Activated B cell treated with CpG ODN at 0.5 μM for 24 hours (primary cell): ENCODE data around the gene FALEC. TPM values are rescaled to one million over a fixed set of nuclear protein-coding genes. Genes with fewer than 3 reads are reported as not detected.

Source experiments
- ATAC-seq: fragments of 200-7000 bp; cut with Tn5 transposase; one replicate; pipeline ENCODE4 v1.10.0; 2021; ENCODE audit warnings: low read depth, mild to moderate bottlenecking, moderate library complexity
- CTCF ChIA-PET: fragments of 350-600 bp; sonication (Branson Sonifier 250); formaldehyde crosslinking; loops from one replicate; lab custom pipeline; 2021; ENCODE audit warnings: antibody characterized with exemption; lab: Charles Lee
- POLR2A ChIA-PET: fragments of 350-600 bp; sonication (Branson Sonifier 250); formaldehyde crosslinking; loops from one replicate; lab custom pipeline; 2021; ENCODE audit warnings: antibody characterized with exemption; lab: Charles Lee
- DNase-seq: peaks from one replicate; pipeline ENCODE4 v3.0.0; 2022
- H3K27ac Mint-ChIP-seq: one replicate; pipeline ENCODE4 v1.8.0; 2020; ENCODE audit warnings: mixed read lengths
- H3K27me3 Mint-ChIP-seq: one replicate; pipeline ENCODE4 v1.8.0; 2021; ENCODE audit warnings: mixed read lengths
- H3K36me3 Mint-ChIP-seq: one replicate; pipeline ENCODE4 v1.8.0; 2021; ENCODE audit warnings: low read depth, mixed read lengths
- H3K4me1 Mint-ChIP-seq: one replicate; pipeline ENCODE4 v1.8.0; 2021; ENCODE audit warnings: mixed read lengths
- H3K4me3 Mint-ChIP-seq: one replicate; pipeline ENCODE4 v1.8.0; 2020; ENCODE audit warnings: mild to moderate bottlenecking, mixed read lengths
- H3K9me3 Mint-ChIP-seq: one replicate; pipeline ENCODE4 v1.8.0; 2020; ENCODE audit warnings: mixed read lengths
- intact Hi-C: fragments of 100-400 bp; cut with micrococcal nuclease; formaldehyde crosslinking; loops from one replicate; pipeline ENCODE4 v1.15.1; 2024
- total RNA-seq: library from RNA; stranded (reverse); gene quantifications from 2 replicates; pipeline ENCODE4 v1.2.3, GENCODE V29; 2022
- TF ChIP-seq, protein P1 (sequence below): fragments of 200-600 bp; IDR thresholded peaks from one replicate; pipeline ENCODE4 v1.8.0; 2022; ENCODE audit warnings: antibody characterized with exemption, mild to moderate bottlenecking

The FALEC gene
- total RNA-seq, 1 donor from 2014 or later = 1.1 TPM

DNA sequence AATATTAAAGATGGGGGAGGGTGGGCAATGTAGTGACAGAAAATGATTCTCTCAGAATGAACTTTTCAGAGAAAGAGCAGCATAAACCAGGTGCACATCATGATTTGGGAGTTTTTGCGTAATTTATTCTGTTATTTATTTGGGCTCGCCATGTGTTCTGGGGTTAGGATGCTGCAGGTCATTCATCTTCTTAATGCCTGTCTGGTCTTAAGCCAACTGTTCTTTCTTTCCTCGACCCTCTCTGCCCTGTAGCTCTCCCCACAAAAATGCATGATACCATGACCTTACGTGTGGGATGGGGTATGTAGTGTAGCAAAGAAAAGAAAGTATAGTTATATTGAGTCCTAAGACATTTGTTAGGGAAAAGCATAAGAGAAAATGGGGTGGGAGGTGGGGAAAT lies 40.7 kb upstream of the FALEC start:
- intact Hi-C loops = no loop called here
- CTCF ChIA-PET = no interaction called here
- no peaks in the 10 kb centered on the region for H3K4me1 Mint-ChIP-seq
- no peaks in the 10 kb centered on the region for H3K27me3 Mint-ChIP-seq
- H3K36me3 Mint-ChIP-seq = peaks cover 38% of the 10 kb centered on the region
- ATAC-seq (no peak), DNase-seq (no peak)
- POLR2A ChIA-PET = interaction anchor here (0.6 kb wide), 1 partner anchor 506 kb away, joined by 8 read pairs; no protein-coding TSS in a partner anchor
- TF ChIP-seq, protein P1, sequence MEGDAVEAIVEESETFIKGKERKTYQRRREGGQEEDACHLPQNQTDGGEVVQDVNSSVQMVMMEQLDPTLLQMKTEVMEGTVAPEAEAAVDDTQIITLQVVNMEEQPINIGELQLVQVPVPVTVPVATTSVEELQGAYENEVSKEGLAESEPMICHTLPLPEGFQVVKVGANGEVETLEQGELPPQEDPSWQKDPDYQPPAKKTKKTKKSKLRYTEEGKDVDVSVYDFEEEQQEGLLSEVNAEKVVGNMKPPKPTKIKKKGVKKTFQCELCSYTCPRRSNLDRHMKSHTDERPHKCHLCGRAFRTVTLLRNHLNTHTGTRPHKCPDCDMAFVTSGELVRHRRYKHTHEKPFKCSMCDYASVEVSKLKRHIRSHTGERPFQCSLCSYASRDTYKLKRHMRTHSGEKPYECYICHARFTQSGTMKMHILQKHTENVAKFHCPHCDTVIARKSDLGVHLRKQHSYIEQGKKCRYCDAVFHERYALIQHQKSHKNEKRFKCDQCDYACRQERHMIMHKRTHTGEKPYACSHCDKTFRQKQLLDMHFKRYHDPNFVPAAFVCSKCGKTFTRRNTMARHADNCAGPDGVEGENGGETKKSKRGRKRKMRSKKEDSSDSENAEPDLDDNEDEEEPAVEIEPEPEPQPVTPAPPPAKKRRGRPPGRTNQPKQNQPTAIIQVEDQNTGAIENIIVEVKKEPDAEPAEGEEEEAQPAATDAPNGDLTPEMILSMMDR = no peak
- H3K27ac Mint-ChIP-seq = no peak overlapping the region
- no peaks in the 10 kb centered on the region for H3K9me3 Mint-ChIP-seq
- no peak overlapping the region for H3K4me3 Mint-ChIP-seq

DNA sequence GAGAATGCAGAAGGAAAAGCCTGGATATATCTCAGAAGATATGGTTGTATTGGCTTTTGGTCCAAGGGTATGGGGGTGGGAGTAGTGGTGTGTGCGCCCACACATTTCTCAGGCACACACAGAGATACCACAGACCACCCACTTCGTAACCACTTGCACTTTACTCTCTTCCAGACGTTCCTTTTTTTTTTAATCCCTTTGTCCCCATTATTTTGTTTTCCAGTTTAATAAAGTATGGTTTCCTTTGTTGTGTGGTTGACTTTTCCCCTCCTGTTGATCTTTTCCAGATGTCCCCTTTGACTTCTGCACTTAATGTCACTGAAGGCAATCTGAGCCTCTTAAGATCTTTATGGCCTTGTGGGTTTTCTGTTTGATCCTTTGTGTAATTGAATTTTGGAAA lies 38.8 kb upstream of the FALEC start:
- ChIA-PET POLR2A (no interaction called here), CTCF (no interaction called here)
- H3K27me3 Mint-ChIP-seq = no peaks in the 10 kb centered on the region
- ATAC-seq (no peak), DNase-seq (no peak)
- H3K27ac Mint-ChIP-seq = no peak overlapping the region
- H3K4me3 Mint-ChIP-seq = no peak overlapping the region
- no peaks in the 10 kb centered on the region for H3K9me3 Mint-ChIP-seq
- TF ChIP-seq, protein P1 = no peak
- H3K36me3 Mint-ChIP-seq = peaks cover 20% of the 10 kb centered on the region
- intact Hi-C loops = no loop called here
- no peaks in the 10 kb centered on the region for H3K4me1 Mint-ChIP-seq

DNA sequence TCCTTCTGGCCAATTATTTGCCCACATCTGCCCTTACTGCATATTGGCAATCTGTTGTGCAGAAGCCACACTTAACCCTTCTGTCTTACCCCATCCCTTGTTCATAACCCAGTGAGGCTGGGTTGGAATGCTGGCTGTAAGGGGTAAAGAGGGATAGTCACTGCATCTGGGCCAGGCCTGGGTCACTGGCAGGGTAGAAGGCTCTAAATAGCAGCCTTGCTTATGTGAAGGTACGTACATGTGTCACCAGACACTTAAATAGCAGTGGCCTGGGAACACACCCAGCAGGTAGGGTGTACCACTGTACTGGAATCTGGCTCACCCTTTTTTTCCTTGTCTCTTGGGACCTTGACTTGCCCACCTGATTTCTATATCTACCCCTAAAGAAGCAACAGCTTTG lies 38.2 kb upstream of the FALEC start:
- no peak for DNase-seq
- ATAC-seq = no peak
- POLR2A ChIA-PET = interaction anchor here (0.7 kb wide), 1 partner anchor 10 kb away, joined by 3 read pairs; no protein-coding TSS in a partner anchor
- Mint-ChIP-seq H3K36me3 (peaks cover 14% of the 10 kb centered on the region), H3K27ac (no peak overlapping the region), H3K27me3 (no peaks in the 10 kb centered on the region), H3K4me3 (no peak overlapping the region), H3K9me3 (no peaks in the 10 kb centered on the region), H3K4me1 (no peaks in the 10 kb centered on the region)
- CTCF ChIA-PET = interaction anchor here (0.6 kb wide), 1 partner anchor 14 kb away, joined by 3 read pairs; no protein-coding TSS in a partner anchor
- TF ChIP-seq, protein P1 = no peak
- intact Hi-C loops = no loop called here

DNA sequence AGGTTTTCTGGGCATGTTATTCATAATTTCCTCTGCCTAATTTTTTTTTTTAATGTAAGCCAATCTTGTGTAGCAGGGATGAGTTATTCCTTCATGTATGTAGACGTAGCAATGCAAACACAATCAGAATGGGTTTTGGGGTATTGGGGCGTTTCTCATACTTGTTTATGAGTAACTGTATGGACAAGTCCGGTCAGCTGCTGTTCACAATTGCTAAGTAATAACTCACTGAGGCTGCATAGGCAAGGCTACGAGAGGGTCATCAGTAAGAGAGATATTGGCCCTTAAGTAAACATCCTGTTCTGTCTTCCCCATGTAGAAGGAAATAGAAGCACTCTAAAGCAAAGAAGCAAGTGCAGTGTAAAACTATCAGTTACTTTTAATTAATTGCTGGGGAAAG lies 37.8 kb upstream of the FALEC start:
- peak overlapping the region; percentile 26 for H3K27ac Mint-ChIP-seq
- CTCF ChIA-PET = interaction anchor here (0.6 kb wide), 1 partner anchor 14 kb away, joined by 3 read pairs; no protein-coding TSS in a partner anchor
- no peaks in the 10 kb centered on the region for H3K4me1 Mint-ChIP-seq
- peaks cover 10% of the 10 kb centered on the region for H3K36me3 Mint-ChIP-seq
- no peaks in the 10 kb centered on the region for H3K27me3 Mint-ChIP-seq
- TF ChIP-seq, protein P1 = no peak
- no peak for DNase-seq
- intact Hi-C loops = no loop called here
- ATAC-seq = no peak
- H3K4me3 Mint-ChIP-seq = no peak overlapping the region
- POLR2A ChIA-PET = interaction anchor here (0.7 kb wide), 1 partner anchor 10 kb away, joined by 3 read pairs; no protein-coding TSS in a partner anchor
- H3K9me3 Mint-ChIP-seq = no peaks in the 10 kb centered on the region

DNA sequence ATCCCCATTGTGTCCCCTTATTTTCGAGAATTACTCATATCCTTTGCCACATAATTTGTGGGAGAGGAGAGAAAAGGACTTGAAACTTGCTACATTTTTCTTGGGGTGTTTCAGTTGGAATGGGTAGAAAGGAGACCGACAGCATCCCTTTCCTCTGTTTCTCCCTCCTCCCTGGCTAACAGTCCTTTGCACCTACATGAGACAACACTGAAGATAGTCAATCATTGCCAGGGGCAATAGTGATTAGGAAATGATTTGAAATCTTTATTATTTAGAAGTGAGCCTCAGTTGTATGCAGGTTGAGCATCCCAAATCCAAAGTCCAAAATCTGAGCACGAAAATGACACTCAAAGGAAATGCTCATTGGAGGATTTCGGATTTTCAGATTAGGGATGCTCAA lies 36.2 kb upstream of the FALEC start:
- ATAC-seq (no peak), DNase-seq (no peak)
- TF ChIP-seq, protein P1 = no peak
- Mint-ChIP-seq H3K27me3 (no peaks in the 10 kb centered on the region), H3K4me1 (no peaks in the 10 kb centered on the region), H3K27ac (no peak overlapping the region), H3K4me3 (no peak overlapping the region), H3K9me3 (no peaks in the 10 kb centered on the region), H3K36me3 (no peaks in the 10 kb centered on the region)
- intact Hi-C loops = no loop called here
- ChIA-PET POLR2A (interaction anchor here (0.7 kb wide), 1 partner anchor 9 kb away, joined by 4 read pairs; no protein-coding TSS in a partner anchor), CTCF (no interaction called here)
